SJCRH30 (cell line): Measurements from ENCODE around the gene NPHP1. TPM values are rescaled to one million over a fixed set of nuclear protein-coding genes. Genes with fewer than 3 reads are reported as not detected.
"Not testable (repeated sequence)": the region's sequence is repeated elsewhere in the genome, so short reads cannot be mapped to it uniquely, and the experiment has no call there.

Source experiments
- DNase-seq, 2 experiments: peaks; one replicate each; pipeline ENCODE4 v3.0.0-alpha.2; 2015 to 2020
- H3K27ac ChIP-seq: fragments of 250-450 bp; sonication (Bioruptor Pico); 2 replicates; pipeline ENCODE4 v1.5.1; 2020; ENCODE audit warnings: mild to moderate bottlenecking, moderate library complexity
- H3K27me3 ChIP-seq: fragments of 250-450 bp; sonication (Bioruptor Pico); 2 replicates; pipeline ENCODE4 v1.5.1; 2020; ENCODE audit warnings: mild to moderate bottlenecking, moderate library complexity
- H3K36me3 ChIP-seq: fragments of 250-450 bp; sonication (Bioruptor Pico); 2 replicates; pipeline ENCODE4 v1.5.1; 2020; ENCODE audit warnings: mild to moderate bottlenecking, moderate library complexity
- H3K4me1 ChIP-seq: fragments of 250-450 bp; sonication (Bioruptor Pico); 2 replicates; pipeline ENCODE4 v1.5.1; 2020; ENCODE audit warnings: mild to moderate bottlenecking, moderate library complexity
- H3K4me3 ChIP-seq: fragments of 250-450 bp; sonication (Bioruptor Pico); 2 replicates; pipeline ENCODE4 v1.5.1; 2020; ENCODE audit warnings: mild to moderate bottlenecking, moderate library complexity
- H3K9me3 ChIP-seq: fragments of 250-450 bp; sonication (Bioruptor Pico); replicated peaks from 2 replicates; pipeline ENCODE4 v1.5.1; 2020; ENCODE audit warnings: mild to moderate bottlenecking, moderate library complexity
- total RNA-seq: library from RNA; depleted of rRNA; stranded (reverse); fragments of >200 nt; shearing (Covaris generic); gene quantifications from 2 replicates; pipeline ENCODE4 v1.2.3, GENCODE V29; 2014

NPHP1 gene
- total RNA-seq, 1 experiment from 2014 or later = 4.4 TPM

- Histone ChIP-seq H3K4me1 (no peaks in the 10 kb centered on the region), H3K27me3 (no peaks in the 10 kb centered on the region), H3K4me3 (no peak overlapping the region), H3K27ac (no peak overlapping the region), H3K9me3 (no peaks in the 10 kb centered on the region), H3K36me3 (no peaks in the 10 kb centered on the region; the same call in 1 of the 2 replicates)
- no peak for DNase-seq
Observed at GRCh38 chr2:110215091-110215490, 10.3 kb upstream of the NPHP1 start.

GRCh38 chr2:110213522-110213921 lies 8.7 kb upstream of the NPHP1 start:
- not testable (repeated sequence) for H3K27me3 ChIP-seq, DNase-seq, H3K4me1 ChIP-seq, H3K27ac ChIP-seq, H3K36me3 ChIP-seq, H3K4me3 ChIP-seq, H3K9me3 ChIP-seq

GRCh38 chr2:110211938-110212858 lies 7.4 kb upstream of the NPHP1 start, which contains the start of gene MTLN:
Gene MTLN, minus strand, starts transcription at chr2:110212547. Its CDS starts 22 bp downstream, at chr2:110212525.
- peak within 1 kb of the TSS; percentile 81 for H3K4me3 ChIP-seq
- DNase-seq = peak; percentile 65 to 77

GRCh38 chr2:110205660-110206455 lies 1.0 kb upstream of the NPHP1 start:
- Histone ChIP-seq H3K9me3 (no peaks in the 10 kb centered on the region), H3K36me3 (no peaks in the 10 kb centered on the region; the same call in 1 of the 2 replicates), H3K27ac (no peak overlapping the region), H3K27me3 (no peaks in the 10 kb centered on the region), H3K4me3 (no peak overlapping the region), H3K4me1 (peaks cover 2% of the 10 kb centered on the region; the same call in 1 of the 2 replicates)
- no peak for DNase-seq

More at GRCh38 chr2:110211938-110212858, 7.4 kb upstream of the NPHP1 start, which contains the start of gene MTLN:
- Histone ChIP-seq H3K36me3 (no peaks in the 10 kb centered on the region; the same call in 1 of the 2 replicates), H3K4me1 (no peaks in the 10 kb centered on the region), H3K27ac (peak within 1 kb of the TSS; percentile 52), H3K27me3 (no peaks in the 10 kb centered on the region), H3K9me3 (no peaks in the 10 kb centered on the region)

- H3K9me3 ChIP-seq = no peaks in the 10 kb centered on the region
- H3K36me3 ChIP-seq = no peaks in the 10 kb centered on the region
- H3K4me1 ChIP-seq = no peaks in the 10 kb centered on the region
- no peak for DNase-seq
- H3K27ac ChIP-seq = no peak overlapping the region
- no peak overlapping the region for H3K4me3 ChIP-seq
- H3K27me3 ChIP-seq = no peaks in the 10 kb centered on the region
Observed at GRCh38 chr2:110198016-110198415, 6.8 kb downstream of the NPHP1 start.

GRCh38 chr2:110197452-110197851 lies 7.4 kb downstream of the NPHP1 start:
- no peak overlapping the region for H3K27ac ChIP-seq
- H3K4me3 ChIP-seq = no peak overlapping the region
- DNase-seq = no peak
- H3K4me1 ChIP-seq = no peaks in the 10 kb centered on the region
- H3K36me3 ChIP-seq = no peaks in the 10 kb centered on the region
- H3K9me3 ChIP-seq = no peaks in the 10 kb centered on the region
- H3K27me3 ChIP-seq = no peaks in the 10 kb centered on the region

GRCh38 chr2:110190169-110190568 lies 14.6 kb downstream of the NPHP1 start:
- not testable (repeated sequence) for DNase-seq, H3K9me3 ChIP-seq, H3K4me3 ChIP-seq

GRCh38 chr2:110182449-110182848 lies 22.4 kb downstream of the NPHP1 start:
- no peaks in the 10 kb centered on the region for H3K36me3 ChIP-seq
- H3K4me1 ChIP-seq = no peaks in the 10 kb centered on the region
- H3K27ac ChIP-seq = no peak overlapping the region
- no peaks in the 10 kb centered on the region for H3K9me3 ChIP-seq
- no peak overlapping the region for H3K4me3 ChIP-seq
- DNase-seq = no peak
- no peaks in the 10 kb centered on the region for H3K27me3 ChIP-seq

More at GRCh38 chr2:110190169-110190568, 14.6 kb downstream of the NPHP1 start:
- not testable (repeated sequence) for H3K27me3 ChIP-seq, H3K27ac ChIP-seq, H3K36me3 ChIP-seq, H3K4me1 ChIP-seq

GRCh38 chr2:110180036-110180435 lies 24.8 kb downstream of the NPHP1 start:
- Histone ChIP-seq H3K36me3 (no peaks in the 10 kb centered on the region), H3K27me3 (no peaks in the 10 kb centered on the region), H3K4me3 (no peak overlapping the region), H3K9me3 (no peaks in the 10 kb centered on the region), H3K27ac (no peak overlapping the region), H3K4me1 (no peaks in the 10 kb centered on the region)
- no peak for DNase-seq

GRCh38 chr2:110173523-110173922 lies 31.3 kb downstream of the NPHP1 start:
- H3K36me3 ChIP-seq = no peaks in the 10 kb centered on the region
- no peak for DNase-seq
- no peak overlapping the region for H3K27ac ChIP-seq
- H3K4me3 ChIP-seq = no peak overlapping the region
- no peaks in the 10 kb centered on the region for H3K4me1 ChIP-seq
- no peaks in the 10 kb centered on the region for H3K9me3 ChIP-seq
- no peaks in the 10 kb centered on the region for H3K27me3 ChIP-seq

- Histone ChIP-seq H3K4me1 (no peaks in the 10 kb centered on the region), H3K4me3 (no peak overlapping the region), H3K27me3 (no peaks in the 10 kb centered on the region), H3K36me3 (no peaks in the 10 kb centered on the region), H3K9me3 (no peaks in the 10 kb centered on the region), H3K27ac (no peak overlapping the region)
- DNase-seq = no peak
Observed at GRCh38 chr2:110172506-110172905, 32.3 kb downstream of the NPHP1 start.

GRCh38 chr2:110170102-110170501 lies 34.7 kb downstream of the NPHP1 start:
- Histone ChIP-seq H3K27ac (no peak overlapping the region), H3K4me1 (no peaks in the 10 kb centered on the region), H3K27me3 (no peaks in the 10 kb centered on the region), H3K36me3 (no peaks in the 10 kb centered on the region), H3K9me3 (no peaks in the 10 kb centered on the region), H3K4me3 (no peak overlapping the region)
- no peak for DNase-seq

GRCh38 chr2:110167326-110168000 lies 37.4 kb downstream of the NPHP1 start:
- Histone ChIP-seq H3K9me3 (no peaks in the 10 kb centered on the region), H3K36me3 (no peaks in the 10 kb centered on the region), H3K4me1 (no peaks in the 10 kb centered on the region), H3K4me3 (no peak overlapping the region), H3K27me3 (no peaks in the 10 kb centered on the region), H3K27ac (no peak overlapping the region)
- no peak for DNase-seq

- no peaks in the 10 kb centered on the region for H3K36me3 ChIP-seq
- no peak overlapping the region for H3K4me3 ChIP-seq
- H3K27ac ChIP-seq = no peak overlapping the region
- H3K27me3 ChIP-seq = no peaks in the 10 kb centered on the region
- no peaks in the 10 kb centered on the region for H3K9me3 ChIP-seq
- no peak for DNase-seq
- H3K4me1 ChIP-seq = no peaks in the 10 kb centered on the region
Observed at GRCh38 chr2:110166266-110166665, 38.5 kb downstream of the NPHP1 start.
